Neural crest cell (in vitro differentiated cells): ENCODE results near the gene PSMA6. TPM values are rescaled to one million over a fixed set of nuclear protein-coding genes. Genes with fewer than 3 reads are reported as not detected.

Source experiments
- DNase-seq: peaks from one replicate; pipeline ENCODE4 v3.0.0; 2021; ENCODE audit warnings: low read depth, mixed read lengths, low spot score
- H3K27ac Mint-ChIP-seq: one replicate; pipeline ENCODE4 v1.8.0; 2021; ENCODE audit warnings: mild to moderate bottlenecking, mixed read lengths; ENCODE audit not compliant: unreplicated experiment
- H3K27me3 Mint-ChIP-seq: 2 replicates; pipeline ENCODE4 v1.8.0; 2021; ENCODE audit warnings: low read depth, mild to moderate bottlenecking, mixed read lengths
- H3K36me3 Mint-ChIP-seq: 2 replicates; pipeline ENCODE4 v1.8.0; 2021; ENCODE audit warnings: low read depth, mild to moderate bottlenecking, mixed read lengths
- H3K4me1 Mint-ChIP-seq: 2 replicates; pipeline ENCODE4 v1.8.0; 2021; ENCODE audit warnings: mixed read lengths
- H3K4me3 Mint-ChIP-seq: one replicate; pipeline ENCODE4 v1.8.0; 2021; ENCODE audit warnings: mild to moderate bottlenecking, mixed read lengths
- H3K9me3 Mint-ChIP-seq: 2 replicates; pipeline ENCODE4 v1.8.0; 2021; ENCODE audit warnings: mixed read lengths
- total RNA-seq: library from RNA; stranded (reverse); gene quantifications from 2 replicates; pipeline ENCODE4 v1.2.1, GENCODE V29; 2021
- TF ChIP-seq, protein P1 (sequence below): fragments of 200-600 bp; sonication (generic); conservative IDR thresholded peaks from 2 replicates; pipeline ENCODE4 v1.5.0; 2021; ENCODE audit warnings: antibody characterized with exemption, mild to moderate bottlenecking

Gene PSMA6
- total RNA-seq, 1 donor from 2014 or later = 229 TPM

- no peaks in the 10 kb centered on the region for H3K27me3 Mint-ChIP-seq
- H3K27ac Mint-ChIP-seq = no peak overlapping the region
- H3K4me1 Mint-ChIP-seq = no peaks in the 10 kb centered on the region
- no peaks in the 10 kb centered on the region for H3K9me3 Mint-ChIP-seq
- H3K4me3 Mint-ChIP-seq = no peak overlapping the region
- no peaks in the 10 kb centered on the region for H3K36me3 Mint-ChIP-seq
- TF ChIP-seq, protein P1, sequence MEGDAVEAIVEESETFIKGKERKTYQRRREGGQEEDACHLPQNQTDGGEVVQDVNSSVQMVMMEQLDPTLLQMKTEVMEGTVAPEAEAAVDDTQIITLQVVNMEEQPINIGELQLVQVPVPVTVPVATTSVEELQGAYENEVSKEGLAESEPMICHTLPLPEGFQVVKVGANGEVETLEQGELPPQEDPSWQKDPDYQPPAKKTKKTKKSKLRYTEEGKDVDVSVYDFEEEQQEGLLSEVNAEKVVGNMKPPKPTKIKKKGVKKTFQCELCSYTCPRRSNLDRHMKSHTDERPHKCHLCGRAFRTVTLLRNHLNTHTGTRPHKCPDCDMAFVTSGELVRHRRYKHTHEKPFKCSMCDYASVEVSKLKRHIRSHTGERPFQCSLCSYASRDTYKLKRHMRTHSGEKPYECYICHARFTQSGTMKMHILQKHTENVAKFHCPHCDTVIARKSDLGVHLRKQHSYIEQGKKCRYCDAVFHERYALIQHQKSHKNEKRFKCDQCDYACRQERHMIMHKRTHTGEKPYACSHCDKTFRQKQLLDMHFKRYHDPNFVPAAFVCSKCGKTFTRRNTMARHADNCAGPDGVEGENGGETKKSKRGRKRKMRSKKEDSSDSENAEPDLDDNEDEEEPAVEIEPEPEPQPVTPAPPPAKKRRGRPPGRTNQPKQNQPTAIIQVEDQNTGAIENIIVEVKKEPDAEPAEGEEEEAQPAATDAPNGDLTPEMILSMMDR = no peak
- DNase-seq = no peak
Measured at GRCh38 chr14:35304812-35305462, 12.8 kb downstream of the PSMA6 start.

- Mint-ChIP-seq H3K27me3 (no peaks in the 10 kb centered on the region), H3K4me3 (no peak overlapping the region), H3K4me1 (no peaks in the 10 kb centered on the region), H3K27ac (no peak overlapping the region), H3K36me3 (no peaks in the 10 kb centered on the region), H3K9me3 (no peaks in the 10 kb centered on the region)
- TF ChIP-seq, protein P1 = no peak
- no peak for DNase-seq
Measured at GRCh38 chr14:35305633-35306032, 13.5 kb downstream of the PSMA6 start.

- Mint-ChIP-seq H3K36me3 (no peaks in the 10 kb centered on the region), H3K9me3 (no peaks in the 10 kb centered on the region), H3K4me3 (no peak overlapping the region), H3K27ac (no peak overlapping the region), H3K4me1 (no peaks in the 10 kb centered on the region), H3K27me3 (no peaks in the 10 kb centered on the region)
- TF ChIP-seq, protein P1 = no peak
- DNase-seq = no peak
Measured at GRCh38 chr14:35306114-35306513, 13.9 kb downstream of the PSMA6 start.

GRCh38 chr14:35317820-35318219 lies 25.6 kb downstream of the PSMA6 start:
- H3K9me3 Mint-ChIP-seq = no peaks in the 10 kb centered on the region
- no peaks in the 10 kb centered on the region for H3K27me3 Mint-ChIP-seq
- H3K4me3 Mint-ChIP-seq = no peak overlapping the region
- H3K27ac Mint-ChIP-seq = no peak overlapping the region
- DNase-seq = no peak
- TF ChIP-seq, protein P1 = no peak
- H3K4me1 Mint-ChIP-seq = no peaks in the 10 kb centered on the region
- peaks cover 9% of the 10 kb centered on the region for H3K36me3 Mint-ChIP-seq

DNA sequence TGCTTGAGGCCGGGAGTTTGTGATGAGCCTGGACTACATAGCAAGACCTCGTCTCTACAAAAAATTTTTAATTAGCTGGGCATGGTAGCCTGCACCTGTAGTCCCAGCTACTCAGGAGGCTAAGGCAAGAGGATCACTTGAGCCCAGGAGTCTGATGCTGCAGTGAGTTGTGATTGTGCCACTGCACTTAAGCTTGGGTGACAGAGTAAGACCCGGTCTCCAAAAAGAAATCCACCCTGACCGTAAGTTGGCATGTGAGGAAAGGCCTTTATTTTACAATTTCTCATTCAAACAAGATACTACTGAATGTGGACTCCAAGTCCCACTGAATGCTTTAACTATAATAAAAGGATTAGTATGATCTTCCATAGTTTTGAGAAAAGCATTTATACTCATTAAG lies 27.3 kb downstream of the PSMA6 start:
- H3K27ac Mint-ChIP-seq = no peak overlapping the region
- no peaks in the 10 kb centered on the region for H3K4me1 Mint-ChIP-seq
- DNase-seq = no peak
- no peak overlapping the region for H3K4me3 Mint-ChIP-seq
- TF ChIP-seq, protein P1 = no peak
- no peaks in the 10 kb centered on the region for H3K27me3 Mint-ChIP-seq
- no peaks in the 10 kb centered on the region for H3K9me3 Mint-ChIP-seq
- peaks cover 6% of the 10 kb centered on the region for H3K36me3 Mint-ChIP-seq
